Stimulated activated CD8-positive, alpha-beta memory T cell treated with anti-CD3 and anti-CD28 coated beads, Interleukin-4, amount 100 ng/mL, for 1 hour (primary cell): Measurements from ENCODE around the gene PSMA4.
"Not testable (repeated sequence)": the region's sequence is repeated elsewhere in the genome, so short reads cannot be mapped to it uniquely, and the experiment has no call there.

Experiments used
- DNase-seq, 2 donors: peaks; one replicate each; pipeline ENCODE4 v3.0.0-alpha.2; 2020; ENCODE audit warnings: low read depth in 2 of 2, low spot score in 1 of 2

The PSMA4 gene

GRCh38 chr15:78540141-78540870 is at the start of gene PSMA4:
Gene PSMA4, plus strand, starts transcription at chr15:78540444. Its CDS starts 1,484 bp downstream, at chr15:78541928.
- DNase-seq, result peak; percentile 88 to 91

- no peak for DNase-seq
Measured at GRCh38 chr15:78492872-78493271, 47.4 kb upstream of the PSMA4 start.

GRCh38 chr15:78501857-78502256 is 38.4 kb upstream of the PSMA4 start:
- no peak for DNase-seq

GRCh38 chr15:78502641-78503040 is 37.6 kb upstream of the PSMA4 start:
- no peak for DNase-seq

- peak; percentile 23 for DNase-seq
Measured at GRCh38 chr15:78506971-78507830, 33.0 kb upstream of the PSMA4 start, which contains the start of gene HYKK. Gene HYKK, plus strand, starts transcription at chr15:78507577. Its CDS starts 5,512 bp downstream, at chr15:78513089.

GRCh38 chr15:78507831-78508160 is 32.4 kb upstream of the PSMA4 start:
- no peak for DNase-seq

GRCh38 chr15:78508272-78508671 is 32.0 kb upstream of the PSMA4 start:
- DNase-seq, result no peak

- no peak for DNase-seq
Measured at GRCh38 chr15:78509726-78510312, 30.4 kb upstream of the PSMA4 start.

GRCh38 chr15:78520035-78520434 is 20.2 kb upstream of the PSMA4 start:
- not testable (repeated sequence) for DNase-seq

GRCh38 chr15:78524230-78524629 is 16.0 kb upstream of the PSMA4 start:
- no peak for DNase-seq

- DNase-seq, result no peak
Measured at GRCh38 chr15:78527325-78527724, 12.9 kb upstream of the PSMA4 start.

GRCh38 chr15:78533331-78533730 is 6.9 kb upstream of the PSMA4 start:
- DNase-seq, result no peak

GRCh38 chr15:78536134-78536533 is 4.1 kb upstream of the PSMA4 start:
- no peak for DNase-seq

- DNase-seq, result no peak
Measured at GRCh38 chr15:78537266-78537905, 2.9 kb upstream of the PSMA4 start.

GRCh38 chr15:78538358-78538757 is 1.9 kb upstream of the PSMA4 start:
- DNase-seq, result no peak

GRCh38 chr15:78539464-78540140 is 642 bp upstream of the PSMA4 start:
- DNase-seq, result not testable (repeated sequence)

- DNase-seq, result no peak
Measured at GRCh38 chr15:78540871-78541743, 863 bp downstream of the PSMA4 start.

GRCh38 chr15:78541744-78542034 is 1.4 kb downstream of the PSMA4 start:
- no peak for DNase-seq

- no peak for DNase-seq
Measured at GRCh38 chr15:78542647-78543046, 2.4 kb downstream of the PSMA4 start.

GRCh38 chr15:78550194-78550593 is 9.9 kb downstream of the PSMA4 start:
- DNase-seq, result no peak
